ENCODE measurements around the gene SV2C.
A peak's percentile ranks its signal among the peaks of the same experiment; 100 is the strongest.
"Not testable (repeated sequence)": the region's sequence is repeated elsewhere in the genome, so short reads cannot be mapped to it uniquely, and the experiment has no call there.

SV2C gene

GRCh38 chr5:76314643-76315042, 231.5 kb downstream of the SV2C start:
- no peak for DNase-seq

GRCh38 chr5:76319673-76320072, 236.5 kb downstream of the SV2C start:
- DNase-seq: no peak

- DNase-seq: not testable (repeated sequence)
These were observed 240.3 kb downstream of the SV2C start for GRCh38 chr5:76323494-76323893.

GRCh38 chr5:76325326-76325725, 242.1 kb downstream of the SV2C start:
- DNase-seq: no peak

- DNase-seq: peak; percentile 67
These were observed 242.8 kb downstream of the SV2C start for GRCh38 chr5:76325876-76326491.

GRCh38 chr5:76326577-76327302, 243.6 kb downstream of the SV2C start:
- no peak for DNase-seq

GRCh38 chr5:76329346-76329745, 246.2 kb downstream of the SV2C start:
- no peak for DNase-seq

GRCh38 chr5:76331126-76331525, 247.9 kb downstream of the SV2C start:
- DNase-seq: peak; percentile 40

- no peak for DNase-seq
These were observed 248.9 kb downstream of the SV2C start for GRCh38 chr5:76332102-76332501.

GRCh38 chr5:76332611-76333205, 249.5 kb downstream of the SV2C start:
- DNase-seq: no peak

- DNase-seq: no peak
These were observed 250.4 kb downstream of the SV2C start for GRCh38 chr5:76333571-76333970.

GRCh38 chr5:76334574-76334973, 251.4 kb downstream of the SV2C start:
- no peak for DNase-seq

- DNase-seq: not testable (repeated sequence)
These were observed 252.3 kb downstream of the SV2C start for GRCh38 chr5:76335451-76335850.

GRCh38 chr5:76336253-76336809, 253.1 kb downstream of the SV2C start:
- not testable (repeated sequence) for DNase-seq

GRCh38 chr5:76337953-76338451, 254.8 kb downstream of the SV2C start:
- peak; percentile 73 for DNase-seq

- no peak for DNase-seq
These were observed 256.7 kb downstream of the SV2C start for GRCh38 chr5:76339919-76340318.

- no peak for DNase-seq
These were observed 258.6 kb downstream of the SV2C start for GRCh38 chr5:76341651-76342334.

GRCh38 chr5:76342474-76342873, 259.3 kb downstream of the SV2C start:
- no peak for DNase-seq

GRCh38 chr5:76345582-76345981, 262.4 kb downstream of the SV2C start:
- DNase-seq: no peak

- DNase-seq: no peak
These were observed 268.0 kb downstream of the SV2C start for GRCh38 chr5:76351176-76351575.

- DNase-seq: no peak
These were observed 268.4 kb downstream of the SV2C start for GRCh38 chr5:76351577-76351976.

- DNase-seq: no peak
These were observed 273.7 kb downstream of the SV2C start for GRCh38 chr5:76356887-76357286.
